Measurements from ENCODE around the gene FBL.
"Not testable (repeated sequence)": the region's sequence is repeated elsewhere in the genome, so short reads cannot be mapped to it uniquely, and the experiment has no call there.

FBL gene

DNA sequence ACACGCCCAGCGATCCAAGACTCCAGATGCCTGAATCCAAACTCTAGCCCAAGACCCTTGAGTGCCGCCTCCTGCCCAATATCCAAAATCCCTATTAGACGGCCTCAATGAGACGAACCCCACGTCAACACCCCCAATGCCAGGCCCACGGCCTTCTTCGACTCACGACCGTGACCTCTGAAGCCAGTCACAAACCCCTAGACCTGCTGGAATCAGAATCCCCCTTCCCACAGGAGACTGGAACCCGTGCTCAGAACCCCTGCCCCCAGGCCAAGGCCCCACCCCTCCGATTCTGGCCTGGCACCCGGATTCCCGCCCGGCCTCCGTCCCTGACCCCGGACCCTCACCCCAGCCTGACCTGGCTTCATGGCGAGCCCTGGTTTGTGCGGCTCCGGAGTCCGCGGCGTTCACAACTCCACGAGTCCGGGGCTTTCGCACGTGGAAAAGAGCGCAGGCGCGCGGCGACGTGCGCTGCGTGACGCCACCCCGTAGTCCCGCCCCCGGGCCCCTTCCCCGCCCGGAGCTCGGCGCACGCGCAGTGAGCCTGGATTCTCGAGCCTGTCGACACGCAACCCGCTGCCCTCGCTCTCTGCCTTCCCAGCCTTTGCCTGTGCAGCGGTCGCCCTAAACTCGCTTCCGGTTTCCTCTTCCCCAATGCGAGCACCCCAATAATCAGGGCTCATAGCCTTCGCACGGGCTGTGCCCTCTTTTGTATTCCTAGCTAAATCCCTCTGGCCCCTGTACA lies at the start of gene FBL:
Gene FBL (minus strand): TSS at position 447 of the 745 bp plus-strand sequence. CDS start 79 bp downstream, at position 368.
- DNase-seq: peak; percentile 92 to 99 (median 95)
- intact Hi-C loops (cut with DNase I): loop anchor here (2.0 to 10.0 kb wide), 4 partner anchors 53 to 376 kb away; partner anchors contain the start of genes EID2 and PSMC4

DNA sequence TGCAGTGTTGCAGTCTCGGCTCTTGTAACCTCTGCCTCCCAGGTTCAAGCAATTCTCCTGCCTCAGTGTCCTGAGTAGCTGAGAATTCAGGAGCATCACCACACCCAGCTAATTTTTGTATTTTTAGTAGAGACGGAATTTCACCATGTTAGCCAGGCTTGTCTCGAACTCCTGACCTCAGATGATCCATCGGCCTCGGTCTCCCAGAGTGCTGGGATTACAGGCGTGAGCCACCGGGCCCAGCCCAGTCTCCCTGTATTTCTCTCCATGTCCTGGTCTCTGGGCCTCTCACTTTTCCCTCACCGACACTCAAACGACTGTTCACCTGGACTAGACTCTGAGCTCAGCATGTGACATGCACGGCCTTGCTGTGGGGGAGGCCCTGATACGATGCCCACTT lies 48.9 kb upstream of the FBL start:
- intact Hi-C loops (cut with DNase I): not testable (repeated sequence)

DNA sequence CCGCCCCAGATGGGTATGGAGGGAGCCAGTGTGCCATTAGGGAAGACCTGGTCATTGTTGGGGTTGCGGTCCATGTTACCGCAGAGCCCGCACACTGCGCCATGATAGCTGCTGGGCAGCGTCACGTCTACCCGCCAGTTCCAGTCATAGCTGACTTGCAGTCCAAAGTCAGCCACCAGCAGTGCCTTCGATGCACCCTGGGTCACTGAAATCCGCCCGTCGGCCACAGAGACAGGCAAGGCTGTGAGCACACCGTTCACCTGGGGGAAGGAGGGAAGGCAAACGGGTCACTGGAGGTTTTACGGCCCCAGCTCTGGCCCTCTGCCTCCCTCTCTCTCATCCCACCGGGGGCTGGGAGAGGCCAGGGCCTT lies 48.0 kb upstream of the FBL start:
- DNase-seq: peak in 1 of 10 donors; percentile 21
- intact Hi-C loops (cut with DNase I): not testable (repeated sequence)

More for the DNA sequence above, 48.9 kb upstream of the FBL start:
- peak in 1 of 10 donors; percentile 8 for DNase-seq

DNA sequence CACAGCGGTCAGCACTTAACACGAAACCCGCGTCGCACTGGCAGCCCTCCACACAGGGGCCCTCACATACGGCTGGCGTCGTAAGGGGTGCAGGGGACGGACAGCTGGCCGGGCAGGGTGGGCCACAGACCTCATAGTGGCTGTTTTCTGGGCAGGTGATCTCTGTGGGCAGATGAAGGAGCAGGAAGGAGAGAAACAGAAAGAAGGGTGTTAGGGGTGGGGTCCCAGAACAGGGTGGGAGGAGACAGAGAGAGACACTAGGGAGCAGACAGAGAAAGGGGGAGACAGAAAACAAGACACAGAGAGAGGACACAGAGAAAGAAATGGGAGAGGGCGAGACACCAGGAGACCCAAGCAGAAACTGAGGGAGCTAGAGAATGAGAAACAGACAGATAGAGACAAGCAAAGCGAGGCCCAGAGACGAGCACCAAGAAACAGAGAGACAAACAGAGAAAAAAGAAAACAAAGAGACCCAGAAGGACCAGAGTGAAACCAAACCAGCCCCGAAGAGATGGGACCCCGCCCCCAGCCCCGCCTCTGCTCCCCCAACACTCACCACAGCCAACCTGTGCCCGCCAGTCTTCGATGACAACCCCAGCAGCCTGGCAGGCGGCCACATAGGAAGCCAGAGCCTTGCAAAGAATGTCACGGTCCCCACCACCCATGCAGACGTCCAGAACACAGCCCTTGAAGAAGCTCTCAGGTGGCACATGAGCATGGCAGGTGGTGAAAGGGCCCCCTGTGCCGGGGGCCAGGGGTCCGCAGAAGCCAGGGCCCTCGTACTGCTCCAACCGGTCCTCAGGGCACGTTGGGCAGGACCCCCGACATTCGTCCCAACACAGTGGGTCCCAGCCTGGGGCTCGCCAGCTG lies 47.4 kb upstream of the FBL start:
- intact Hi-C loops (cut with DNase I): not testable (repeated sequence)
- peak in 3 of 10 donors; percentile 36 to 55 (median 53) for DNase-seq

DNA sequence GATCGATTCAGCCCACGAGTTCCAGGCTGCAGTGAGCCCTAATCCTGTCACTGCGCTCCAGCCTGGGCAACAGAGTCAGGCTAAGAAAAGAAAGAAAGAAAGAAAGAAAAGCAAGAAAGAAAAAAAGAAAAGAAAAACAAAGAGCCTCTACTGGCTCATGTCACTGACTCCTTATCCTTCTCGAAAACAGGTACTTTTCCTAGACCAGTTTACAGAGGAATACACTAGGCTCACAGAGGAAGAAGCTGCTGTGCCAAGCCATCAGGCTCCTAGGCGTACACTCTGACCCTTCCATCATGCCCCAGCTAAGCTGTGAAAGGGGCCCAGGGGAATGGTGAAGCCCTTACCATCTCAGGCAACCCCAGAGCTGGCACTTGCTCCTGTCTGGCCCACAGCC lies 46.3 kb upstream of the FBL start:
- peak in 1 of 10 donors; percentile 14 for DNase-seq
- intact Hi-C loops (cut with DNase I): not testable (repeated sequence)

- DNase-seq: peak in 3 of 10 donors; percentile 76 to 87 (median 76)
- intact Hi-C loops (cut with DNase I): not testable (repeated sequence)
Measured at GRCh38 chr19:39891660-39892505, 45.7 kb upstream of the FBL start.

GRCh38 chr19:39890755-39891551 lies 44.8 kb upstream of the FBL start:
- peak in 3 of 10 donors; percentile 68 to 87 (median 83) for DNase-seq
- intact Hi-C loops (cut with DNase I): no loop called here

- peak in 3 of 10 donors; percentile 72 to 88 (median 82) for DNase-seq
- intact Hi-C loops (cut with DNase I): not testable (repeated sequence)
Measured at GRCh38 chr19:39889872-39890754, 43.9 kb upstream of the FBL start.

DNA sequence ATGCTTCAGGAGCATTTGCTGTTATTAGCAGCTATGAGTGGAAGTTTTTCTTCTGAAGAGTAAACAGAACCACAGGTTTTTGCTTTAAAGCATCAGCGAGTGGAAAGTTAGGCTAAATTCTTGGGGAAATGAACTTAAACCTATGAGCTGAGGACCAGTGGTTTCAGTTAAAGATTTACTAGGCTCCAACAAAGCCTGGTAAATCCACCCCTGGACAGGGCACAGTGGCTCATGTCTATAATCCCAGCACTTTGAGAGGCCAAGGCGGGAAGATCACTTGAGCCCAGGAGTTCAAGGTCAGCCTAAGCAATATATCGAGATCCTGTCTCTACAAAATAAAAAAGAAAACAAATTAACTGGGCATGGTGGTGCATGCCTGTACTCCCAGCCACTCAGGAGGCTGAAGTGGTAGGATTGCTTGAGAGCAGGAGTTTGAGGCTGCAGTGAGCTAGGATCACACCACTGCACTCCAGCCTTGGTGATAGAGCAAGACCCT lies 41.3 kb upstream of the FBL start:
- intact Hi-C loops (cut with DNase I); DNase-seq: not testable (repeated sequence)

- intact Hi-C loops (cut with DNase I): not testable (repeated sequence)
- DNase-seq: peak in 2 of 10 donors; percentile 54 to 81
Measured at GRCh38 chr19:39885821-39886554, 39.8 kb upstream of the FBL start.

- intact Hi-C loops (cut with DNase I): not testable (repeated sequence)
- peak in 1 of 10 donors; percentile 45 for DNase-seq
Measured at GRCh38 chr19:39884721-39885120, 38.5 kb upstream of the FBL start.

- intact Hi-C loops (cut with DNase I); DNase-seq: not testable (repeated sequence)
Measured at GRCh38 chr19:39882645-39883044, 36.5 kb upstream of the FBL start.

- peak in 2 of 10 donors; percentile 25 to 51 for DNase-seq
- intact Hi-C loops (cut with DNase I): not testable (repeated sequence)
Measured at GRCh38 chr19:39881495-39882110, 35.4 kb upstream of the FBL start.

GRCh38 chr19:39880241-39880640 lies 34.1 kb upstream of the FBL start:
- DNase-seq: peak in 2 of 10 donors; percentile 57 to 70
- intact Hi-C loops (cut with DNase I): not testable (repeated sequence)

DNA sequence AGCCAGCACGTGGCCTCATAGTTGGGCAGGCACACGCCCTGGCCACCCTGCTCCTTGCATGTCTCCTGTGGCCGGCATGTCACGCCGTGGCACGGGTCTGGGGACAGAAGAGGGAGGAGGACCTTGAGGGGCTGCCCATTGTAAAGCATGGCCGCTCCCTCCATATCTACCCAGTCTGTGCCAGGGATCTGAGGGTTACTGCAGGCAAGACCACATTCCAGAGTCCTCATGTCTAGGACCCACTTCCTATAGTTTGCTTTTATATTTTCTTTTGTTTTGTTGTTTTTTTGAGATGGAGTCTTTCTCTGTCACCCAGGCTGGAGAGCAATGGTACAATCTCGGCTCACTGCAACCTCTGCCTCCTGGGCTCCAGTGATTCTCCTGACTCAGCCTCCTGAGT lies 33.6 kb upstream of the FBL start:
- intact Hi-C loops (cut with DNase I); DNase-seq: not testable (repeated sequence)

DNA sequence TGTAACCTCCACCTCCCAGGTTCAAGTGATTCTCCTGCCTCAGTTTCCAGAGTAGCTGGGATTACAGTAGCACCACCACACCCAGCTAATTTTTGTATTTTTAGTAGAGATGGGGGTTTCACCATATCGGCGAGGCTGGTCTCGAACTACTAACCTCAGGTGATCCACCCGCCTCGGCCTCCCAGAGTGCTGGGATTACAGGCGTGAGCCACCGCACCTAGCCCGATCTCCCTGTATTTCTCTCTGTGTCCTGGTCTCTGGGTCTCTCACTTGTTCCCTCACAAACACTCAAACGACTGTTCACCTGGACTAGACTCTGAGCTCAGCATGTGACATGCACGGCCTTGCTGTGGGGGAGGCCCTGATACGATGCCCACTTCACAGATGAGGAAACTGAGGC lies 32.7 kb upstream of the FBL start:
- intact Hi-C loops (cut with DNase I): not testable (repeated sequence)
- peak in 1 of 10 donors; percentile 25 for DNase-seq

DNA sequence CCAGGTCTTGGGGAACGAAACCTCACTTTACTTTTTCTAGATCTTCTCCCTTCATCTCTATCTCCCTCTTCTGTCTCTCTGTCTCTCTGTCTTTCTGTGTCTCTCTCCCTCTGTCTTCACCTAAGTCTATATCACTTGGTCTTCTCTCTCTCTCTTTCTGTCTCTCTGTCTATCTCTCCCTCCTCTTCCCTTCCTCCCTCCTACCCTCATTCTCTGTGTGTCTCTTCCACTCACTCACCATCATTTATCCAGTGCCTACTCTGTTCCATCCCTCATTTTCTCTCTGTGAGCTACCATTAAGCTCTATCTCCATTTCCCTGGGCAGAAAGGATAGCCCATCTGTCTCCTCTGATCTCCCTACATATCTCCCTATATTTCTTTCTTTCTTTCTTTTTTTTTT lies 32.2 kb upstream of the FBL start:
- intact Hi-C loops (cut with DNase I): no loop called here
- DNase-seq: no peak

Data from posterior cingulate gyrus (tissue), 11 donors.